ENCODE data around the gene ZAP70.
A peak's percentile ranks its signal among the peaks of the same experiment; 100 is the strongest.
"Not testable (repeated sequence)": the region's sequence is repeated elsewhere in the genome, so short reads cannot be mapped to it uniquely, and the experiment has no call there.

ZAP70 gene

GRCh38 chr2:97706112-97706511, 7.3 kb upstream of the ZAP70 start:
- Mint-ChIP-seq H3K4me3 (no peak overlapping the region), H3K4me1 (peaks cover 4% of the 10 kb centered on the region), H3K36me3 (ENCODE audit: low read depth) (no peaks in the 10 kb centered on the region), H3K9me3 (no peaks in the 10 kb centered on the region), H3K27me3 (ENCODE audit: low read depth) (peaks cover 3% of the 10 kb centered on the region), H3K27ac (no peak overlapping the region)
- no peak for TF ChIP-seq CTCF (IDR thresholded peaks at IDR 0.05; ENCODE audit: unreplicated experiment in 3 of 3)

GRCh38 chr2:97706708-97707345, 6.5 kb upstream of the ZAP70 start:
- Mint-ChIP-seq H3K9me3 (no peaks in the 10 kb centered on the region), H3K27me3 (ENCODE audit: low read depth) (peaks cover 3% of the 10 kb centered on the region), H3K27ac (no peak overlapping the region), H3K4me1 (peaks cover 6% of the 10 kb centered on the region), H3K36me3 (ENCODE audit: low read depth) (no peaks in the 10 kb centered on the region), H3K4me3 (no peak overlapping the region)
- no peak for TF ChIP-seq CTCF (IDR thresholded peaks at IDR 0.05; ENCODE audit: unreplicated experiment in 3 of 3)

- no peak overlapping the region for H3K4me3 Mint-ChIP-seq
- H3K36me3 Mint-ChIP-seq (ENCODE audit: low read depth), result no peaks in the 10 kb centered on the region
- H3K9me3 Mint-ChIP-seq, result no peaks in the 10 kb centered on the region
- H3K27me3 Mint-ChIP-seq (ENCODE audit: low read depth), result peaks cover 3% of the 10 kb centered on the region
- peaks cover 10% of the 10 kb centered on the region for H3K4me1 Mint-ChIP-seq
- TF ChIP-seq CTCF (IDR thresholded peaks at IDR 0.05; ENCODE audit: unreplicated experiment in 3 of 3), result no peak
- H3K27ac Mint-ChIP-seq, result no peak overlapping the region
Observed at GRCh38 chr2:97707362-97708047, 5.9 kb upstream of the ZAP70 start.

GRCh38 chr2:97708048-97708380, 5.4 kb upstream of the ZAP70 start:
- no peak for TF ChIP-seq CTCF (IDR thresholded peaks at IDR 0.05; ENCODE audit: unreplicated experiment in 3 of 3)
- Mint-ChIP-seq H3K9me3 (no peaks in the 10 kb centered on the region), H3K27ac (no peak overlapping the region), H3K36me3 (ENCODE audit: low read depth) (no peaks in the 10 kb centered on the region), H3K27me3 (ENCODE audit: low read depth) (peaks cover 3% of the 10 kb centered on the region), H3K4me1 (peaks cover 10% of the 10 kb centered on the region), H3K4me3 (no peak overlapping the region)

GRCh38 chr2:97708608-97709007, 4.8 kb upstream of the ZAP70 start:
- Mint-ChIP-seq H3K27ac (no peak overlapping the region), H3K4me1 (peaks cover 14% of the 10 kb centered on the region), H3K36me3 (ENCODE audit: low read depth) (no peaks in the 10 kb centered on the region), H3K27me3 (ENCODE audit: low read depth) (peaks cover 3% of the 10 kb centered on the region), H3K4me3 (no peak overlapping the region), H3K9me3 (no peaks in the 10 kb centered on the region)
- TF ChIP-seq CTCF (IDR thresholded peaks at IDR 0.05; ENCODE audit: unreplicated experiment in 3 of 3), result no peak

GRCh38 chr2:97711394-97711711, 2.0 kb upstream of the ZAP70 start:
- Mint-ChIP-seq H3K27me3 (ENCODE audit: low read depth) (peaks cover 3% of the 10 kb centered on the region), H3K36me3 (ENCODE audit: low read depth) (no peaks in the 10 kb centered on the region), H3K9me3 (no peaks in the 10 kb centered on the region), H3K27ac (peak overlapping the region in 2 of 3 experiments; percentile 15 to 68), H3K4me1 (peaks cover 18% of the 10 kb centered on the region), H3K4me3 (no peak overlapping the region)
- no peak for TF ChIP-seq CTCF (IDR thresholded peaks at IDR 0.05; ENCODE audit: unreplicated experiment in 3 of 3)

- not testable (repeated sequence) for H3K36me3 Mint-ChIP-seq (ENCODE audit: low read depth); H3K4me3 Mint-ChIP-seq; H3K27me3 Mint-ChIP-seq (ENCODE audit: low read depth); H3K9me3 Mint-ChIP-seq
- Mint-ChIP-seq H3K4me1 (peaks cover 25% of the 10 kb centered on the region), H3K27ac (peak overlapping the region; percentile 15 to 68 (median 44))
Observed at GRCh38 chr2:97712175-97712574, 1.2 kb upstream of the ZAP70 start.

Data from nephron (organoid).